ENCODE results near the gene OPCML. TPM values are rescaled to one million over a fixed set of nuclear protein-coding genes. Genes with fewer than 3 reads are reported as not detected.
A peak's percentile ranks its signal among the peaks of the same experiment; 100 is the strongest.

OPCML gene
- total and polyA plus RNA-seq, 2 donors from 2014 or later = 0.77 to 1.1 TPM

- no peak overlapping the region for H3K27ac ChIP-seq (ENCODE audit: low read depth in 2 of 2, low read length in 2 of 2)
- intact Hi-C loops (cut with DNase I) = no loop called here
Observed at GRCh38 chr11:132874638-132875037, 657.7 kb downstream of the OPCML start.

GRCh38 chr11:132873841-132874240 is 658.5 kb downstream of the OPCML start:
- Histone ChIP-seq H3K9ac (ENCODE audit: low read length in 3 of 3) (no peak overlapping the region), H3K9me3 (ENCODE audit: control insufficient read depth in 2 of 3, insufficient read depth in 1 of 3, low read length in 3 of 3) (no peaks in the 10 kb centered on the region), H3K27me3 (ENCODE audit: control insufficient read depth, insufficient read depth, low read length) (no peaks in the 10 kb centered on the region), H3K4me1 (ENCODE audit: control insufficient read depth in 2 of 3, insufficient read depth in 2 of 3, low read depth in 1 of 3, low read length in 3 of 3) (no peaks in the 10 kb centered on the region), H3K27ac (ENCODE audit: low read depth in 2 of 2, low read length in 2 of 2) (no peak overlapping the region), H3K36me3 (ENCODE audit: control insufficient read depth in 2 of 3, insufficient read depth in 3 of 3, low read length in 3 of 3) (no peaks in the 10 kb centered on the region), H3K4me3 (ENCODE audit: low read length in 3 of 3) (no peak overlapping the region)
- no peak for DNase-seq
- no peak for FAIRE-seq
- no peak for TF ChIP-seq CTCF (IDR thresholded peaks at IDR 0.05; ENCODE audit: borderline replicate concordance, extremely low read depth, insufficient read depth)
- intact Hi-C loops (cut with DNase I) = no loop called here

More at GRCh38 chr11:132874638-132875037, 657.7 kb downstream of the OPCML start:
- H3K4me1 ChIP-seq (ENCODE audit: control insufficient read depth in 2 of 3, insufficient read depth in 2 of 3, low read depth in 1 of 3, low read length in 3 of 3) = no peaks in the 10 kb centered on the region
- H3K4me3 ChIP-seq (ENCODE audit: low read length in 3 of 3) = no peak overlapping the region
- no peaks in the 10 kb centered on the region for H3K9me3 ChIP-seq (ENCODE audit: control insufficient read depth in 2 of 3, insufficient read depth in 1 of 3, low read length in 3 of 3)
- no peaks in the 10 kb centered on the region for H3K36me3 ChIP-seq (ENCODE audit: control insufficient read depth in 2 of 3, insufficient read depth in 3 of 3, low read length in 3 of 3)
- FAIRE-seq (no peak), DNase-seq (no peak)
- no peak for TF ChIP-seq CTCF (IDR thresholded peaks at IDR 0.05; ENCODE audit: borderline replicate concordance, extremely low read depth, insufficient read depth)
- H3K27me3 ChIP-seq (ENCODE audit: control insufficient read depth, insufficient read depth, low read length) = no peaks in the 10 kb centered on the region
- H3K9ac ChIP-seq (ENCODE audit: low read length in 3 of 3) = no peak overlapping the region

- Histone ChIP-seq H3K27me3 (ENCODE audit: control insufficient read depth, insufficient read depth, low read length) (no peaks in the 10 kb centered on the region), H3K36me3 (ENCODE audit: control insufficient read depth in 2 of 3, insufficient read depth in 3 of 3, low read length in 3 of 3) (no peaks in the 10 kb centered on the region), H3K27ac (ENCODE audit: low read depth in 2 of 2, low read length in 2 of 2) (no peak overlapping the region), H3K4me1 (ENCODE audit: control insufficient read depth in 2 of 3, insufficient read depth in 2 of 3, low read depth in 1 of 3, low read length in 3 of 3) (no peaks in the 10 kb centered on the region), H3K9ac (ENCODE audit: low read length in 3 of 3) (no peak overlapping the region), H3K9me3 (ENCODE audit: control insufficient read depth in 2 of 3, insufficient read depth in 1 of 3, low read length in 3 of 3) (no peaks in the 10 kb centered on the region), H3K4me3 (ENCODE audit: low read length in 3 of 3) (no peak overlapping the region)
- peak in 1 of 5 donors; percentile 29 for DNase-seq
- intact Hi-C loops (cut with DNase I) = no loop called here
- no peak for TF ChIP-seq CTCF (IDR thresholded peaks at IDR 0.05; ENCODE audit: borderline replicate concordance, extremely low read depth, insufficient read depth)
- no peak for FAIRE-seq
Observed at GRCh38 chr11:132872211-132872610, 660.1 kb downstream of the OPCML start.

All from kidney (tissue), 14 donors.